NOMO-1 treated with dmso at 0.1 percent for 144 hours (cell line): ENCODE results near the gene RDH5.

ENCODE experiments used
- DNase-seq: peaks from one replicate; lab custom pipeline; 2025; ENCODE audit not compliant: unreplicated experiment; lab: John Stamatoyannopoulos, UW

RDH5 gene

DNA sequence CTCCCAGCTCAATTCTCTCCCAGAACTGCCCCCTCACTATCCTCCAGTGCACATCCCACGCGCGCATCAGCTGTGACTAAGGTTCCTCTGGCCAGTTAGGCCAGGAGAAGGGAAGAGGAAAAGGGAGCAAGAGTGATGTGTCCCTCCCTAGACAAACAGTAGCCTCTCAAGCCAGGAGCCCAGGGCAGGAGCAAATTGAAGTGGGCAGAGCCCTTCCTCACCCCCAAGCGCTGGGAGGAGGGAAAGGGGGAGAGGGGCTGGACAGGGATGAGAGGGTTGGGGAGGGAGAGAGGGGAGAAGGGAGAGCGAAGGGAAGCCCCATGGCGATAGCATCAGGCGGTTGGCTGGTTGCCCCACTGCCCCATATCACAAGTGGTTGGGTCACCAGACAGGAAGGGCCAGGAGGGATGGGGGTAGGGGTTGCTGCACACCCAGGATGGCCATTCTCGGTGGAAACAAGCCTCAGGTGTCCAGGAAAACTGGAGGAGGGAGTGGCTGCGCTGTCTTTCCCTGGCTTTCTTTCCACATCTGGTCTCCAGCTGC is 7.5 kb downstream of the RDH5 start:
- no peak for DNase-seq

DNA sequence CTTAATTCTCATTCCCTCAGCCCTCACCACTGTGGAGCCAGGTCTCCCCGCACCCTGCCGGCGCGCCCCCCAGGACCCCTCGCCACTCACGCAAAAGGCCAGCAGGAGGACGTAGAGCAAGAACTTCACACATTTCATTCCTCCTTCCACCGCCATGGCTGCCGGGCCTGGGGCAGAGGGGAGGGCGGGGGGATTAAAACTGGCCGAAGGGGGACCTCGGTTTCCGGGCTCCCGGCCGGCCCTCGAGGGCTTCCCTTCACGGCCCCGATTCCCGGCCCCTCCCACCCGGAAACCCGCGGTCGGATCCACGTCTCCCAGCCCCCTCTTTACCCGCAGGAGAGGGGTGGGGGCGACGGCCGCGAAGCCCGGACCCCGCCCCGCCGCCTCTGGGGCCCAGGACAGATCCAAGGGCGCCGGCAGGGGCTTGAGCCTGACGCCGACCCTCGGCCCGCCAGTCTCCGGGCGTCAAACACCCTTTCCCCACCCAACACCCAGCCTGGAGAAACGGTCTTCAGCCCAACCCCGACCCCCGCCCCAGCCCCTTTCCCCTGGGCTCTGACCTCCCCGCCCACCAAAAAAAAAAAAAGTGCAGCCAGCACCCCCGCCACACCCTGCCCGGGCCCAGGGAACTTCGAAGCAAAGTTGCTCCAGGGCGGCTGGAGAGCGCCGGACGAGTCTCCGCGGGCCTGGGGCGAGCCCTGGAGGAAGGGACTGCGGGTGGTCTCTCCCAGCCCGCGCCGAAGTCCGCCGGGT is 8.2 kb downstream of the RDH5 start:
- no peak for DNase-seq

DNA sequence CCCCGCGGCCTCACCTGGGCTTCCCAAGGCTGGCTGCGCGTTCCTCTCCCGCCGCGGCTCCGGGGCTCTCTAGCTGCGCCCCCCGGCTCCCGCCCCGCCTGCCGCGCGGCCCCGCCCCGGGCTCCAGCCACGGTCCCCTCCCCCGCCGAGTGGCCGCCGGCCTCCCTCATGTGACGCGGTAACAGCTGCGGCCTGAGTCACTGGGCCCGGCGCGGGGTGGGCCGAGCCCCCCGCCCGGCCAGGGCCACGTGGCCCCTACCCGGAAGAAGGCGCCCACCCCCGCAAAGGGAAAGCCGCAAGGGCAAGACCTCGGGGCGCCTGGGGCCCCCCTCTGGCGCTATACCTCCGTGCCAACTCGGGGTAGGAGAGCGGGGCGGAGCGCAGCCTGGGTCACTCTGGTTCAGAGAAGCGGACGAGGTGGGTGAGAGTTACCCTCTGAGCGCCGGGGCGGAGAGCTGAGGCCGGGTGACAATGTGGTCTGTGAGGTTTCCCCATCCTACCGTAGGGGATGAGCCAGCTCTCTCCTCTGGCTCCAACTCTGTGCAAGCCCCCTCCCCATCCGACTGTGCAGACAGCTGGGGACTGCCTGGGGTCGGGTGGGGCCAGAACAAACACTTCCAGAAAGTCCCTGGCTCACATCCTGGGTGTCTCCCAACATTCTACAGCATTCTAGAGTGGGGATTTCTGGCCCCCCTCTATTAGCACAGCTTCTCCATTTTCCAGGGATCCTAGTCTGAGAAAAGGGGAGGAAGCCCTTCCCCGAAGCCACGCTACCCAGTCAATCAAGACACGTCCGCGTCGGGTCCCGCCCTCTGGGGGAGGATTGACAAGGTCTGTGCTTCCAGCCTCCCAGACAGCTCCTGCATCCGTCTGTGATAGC is 9.0 kb downstream of the RDH5 start, which contains the start of gene CD63:
CD63 (minus strand) TSS at position 71 of the 880 bp plus-strand sequence. CDS start 668 bp downstream, outside the sequence.
- peak; percentile 67 for DNase-seq

DNA sequence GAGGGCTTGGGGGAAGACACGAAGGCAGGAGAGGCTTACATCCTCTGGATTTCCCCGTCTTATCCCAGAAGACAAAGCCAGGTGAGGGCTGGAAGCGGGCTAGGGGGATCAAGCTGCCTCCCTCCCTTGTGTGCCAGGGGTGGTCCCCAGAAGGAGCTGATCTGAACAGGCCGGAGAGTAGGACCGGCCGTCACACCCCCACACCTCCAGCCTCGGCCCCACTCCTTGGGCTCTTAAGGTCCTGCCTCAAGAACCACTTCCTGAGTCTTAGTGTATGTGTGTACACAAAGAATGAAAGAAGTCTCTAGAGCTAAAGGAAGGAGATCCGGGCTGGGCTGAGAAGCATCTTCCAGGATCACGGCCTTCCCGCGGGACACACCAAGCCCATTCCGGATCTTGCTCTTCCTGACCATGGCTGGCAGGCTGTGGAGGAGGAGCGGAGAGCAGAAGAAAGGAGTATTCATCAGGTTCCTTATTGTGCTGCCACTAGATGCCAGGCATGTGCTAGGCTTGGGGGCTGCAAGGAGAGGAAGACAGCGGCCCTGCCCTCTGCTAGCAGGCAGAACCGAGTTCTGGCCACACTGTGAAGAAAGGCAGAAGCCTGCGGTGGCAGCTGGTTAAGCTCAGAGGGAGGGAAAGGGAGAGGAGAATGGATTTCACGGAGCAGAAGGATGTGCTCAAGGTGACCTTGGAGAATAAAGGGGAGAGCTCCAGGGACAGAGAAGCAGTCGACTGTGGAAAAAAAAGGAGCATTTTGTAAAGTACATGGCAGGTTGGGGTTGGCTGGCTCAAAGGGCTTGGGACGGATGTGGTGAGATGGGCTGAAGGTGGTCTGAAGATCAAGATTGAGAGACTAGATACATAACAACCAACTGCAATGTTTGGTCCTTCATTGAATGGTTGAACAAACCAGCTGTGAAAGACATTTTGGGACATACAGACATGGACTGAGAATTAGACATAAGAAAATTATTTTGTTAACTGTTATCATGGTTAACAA is 9.9 kb downstream of the RDH5 start:
- DNase-seq, result peak; percentile 54

GRCh38 chr12:55732288-55732687 is 12.1 kb downstream of the RDH5 start:
- DNase-seq, result no peak

GRCh38 chr12:55733021-55733555 is 12.9 kb downstream of the RDH5 start:
- no peak for DNase-seq

DNA sequence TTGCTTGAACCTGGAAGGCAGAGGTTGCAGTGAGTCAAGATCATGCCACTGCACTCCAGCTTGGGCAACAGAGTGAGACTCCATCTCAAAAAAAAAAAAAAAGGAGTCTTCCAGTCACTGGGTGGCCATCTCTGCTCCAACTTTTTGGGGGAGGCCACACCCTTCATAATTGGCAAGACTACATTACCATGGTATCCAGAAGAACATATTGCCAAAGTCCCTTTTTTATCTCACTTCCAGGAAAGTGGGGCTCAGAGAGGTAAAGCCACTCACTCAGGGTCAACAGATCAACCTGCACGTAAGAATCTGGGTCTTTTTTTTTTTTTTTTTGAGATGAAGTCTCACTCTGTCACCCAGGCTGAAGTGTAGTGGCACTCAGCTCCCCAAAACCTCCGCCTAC is 13.7 kb downstream of the RDH5 start:
- no peak for DNase-seq

- no peak for DNase-seq
These were observed 14.4 kb downstream of the RDH5 start for GRCh38 chr12:55734595-55734994.

DNA sequence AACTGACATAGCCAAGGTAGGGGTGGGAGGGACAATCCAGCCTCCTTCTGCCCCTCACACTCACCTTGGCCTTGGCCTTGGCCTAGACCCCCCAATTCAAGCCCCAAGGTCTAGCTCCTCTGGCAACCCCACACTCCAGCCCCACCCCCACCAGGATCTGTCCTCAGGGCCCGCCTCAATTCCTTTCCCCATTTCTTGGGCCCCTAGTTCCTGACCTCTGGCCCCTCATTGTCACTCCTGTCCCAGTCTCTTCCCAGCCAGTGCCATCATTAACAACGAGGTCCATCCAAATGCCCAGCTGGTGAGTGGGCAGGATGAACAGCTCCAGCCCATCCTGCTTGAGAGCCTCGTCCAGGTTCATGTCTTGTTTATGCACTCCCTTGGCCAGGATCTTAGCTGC is 15.9 kb downstream of the RDH5 start:
- DNase-seq, result no peak

GRCh38 chr12:55736780-55737580 is 16.8 kb downstream of the RDH5 start:
- DNase-seq, result peak; percentile 37

- no peak for DNase-seq
These were observed 17.5 kb downstream of the RDH5 start for GRCh38 chr12:55737581-55738122.

DNA sequence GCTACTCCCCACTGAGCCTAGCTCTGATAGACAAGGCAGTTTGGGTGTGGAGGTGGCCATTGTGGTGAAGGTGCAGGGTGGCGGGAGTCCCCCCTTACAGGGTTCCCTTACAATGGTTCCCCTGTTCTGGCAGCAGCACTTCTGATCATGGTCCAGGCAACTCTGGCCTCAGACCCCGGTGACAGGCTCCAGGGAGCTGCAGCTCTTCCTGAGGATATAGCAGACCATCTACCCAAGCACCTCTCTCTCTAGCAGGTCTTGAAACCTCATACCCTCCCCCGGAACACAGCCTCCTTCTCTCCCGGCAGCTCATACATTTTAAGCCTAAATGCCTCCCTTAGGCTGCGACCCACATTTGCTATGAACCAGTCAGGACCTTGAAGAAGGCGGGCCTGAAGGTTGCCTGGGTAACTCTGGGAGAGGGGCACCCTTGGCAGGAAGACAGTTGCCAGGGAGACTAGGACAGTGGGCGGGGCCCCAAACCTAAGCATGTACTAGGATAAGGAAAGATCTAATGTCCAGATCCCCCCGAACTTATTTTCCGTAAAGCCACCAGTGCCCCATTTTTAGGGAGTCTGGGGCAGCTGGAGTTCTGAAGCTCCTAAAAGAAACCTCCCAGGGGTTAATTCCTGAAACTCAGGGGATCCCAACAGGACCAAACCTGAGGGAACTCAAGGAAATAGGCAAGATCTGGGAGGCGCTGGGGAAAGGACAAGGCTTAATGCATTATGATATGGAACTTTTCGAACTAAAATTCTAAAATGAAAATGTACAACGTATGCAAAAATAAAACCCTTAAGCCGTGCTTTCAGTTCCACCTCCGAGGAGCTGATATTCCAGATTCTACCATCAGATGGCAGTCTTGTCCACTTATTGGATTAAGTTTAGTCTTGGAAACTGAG is 18.2 kb downstream of the RDH5 start:
- peak; percentile 70 for DNase-seq

- no peak for DNase-seq
These were observed 18.8 kb downstream of the RDH5 start for GRCh38 chr12:55739025-55739378.

DNA sequence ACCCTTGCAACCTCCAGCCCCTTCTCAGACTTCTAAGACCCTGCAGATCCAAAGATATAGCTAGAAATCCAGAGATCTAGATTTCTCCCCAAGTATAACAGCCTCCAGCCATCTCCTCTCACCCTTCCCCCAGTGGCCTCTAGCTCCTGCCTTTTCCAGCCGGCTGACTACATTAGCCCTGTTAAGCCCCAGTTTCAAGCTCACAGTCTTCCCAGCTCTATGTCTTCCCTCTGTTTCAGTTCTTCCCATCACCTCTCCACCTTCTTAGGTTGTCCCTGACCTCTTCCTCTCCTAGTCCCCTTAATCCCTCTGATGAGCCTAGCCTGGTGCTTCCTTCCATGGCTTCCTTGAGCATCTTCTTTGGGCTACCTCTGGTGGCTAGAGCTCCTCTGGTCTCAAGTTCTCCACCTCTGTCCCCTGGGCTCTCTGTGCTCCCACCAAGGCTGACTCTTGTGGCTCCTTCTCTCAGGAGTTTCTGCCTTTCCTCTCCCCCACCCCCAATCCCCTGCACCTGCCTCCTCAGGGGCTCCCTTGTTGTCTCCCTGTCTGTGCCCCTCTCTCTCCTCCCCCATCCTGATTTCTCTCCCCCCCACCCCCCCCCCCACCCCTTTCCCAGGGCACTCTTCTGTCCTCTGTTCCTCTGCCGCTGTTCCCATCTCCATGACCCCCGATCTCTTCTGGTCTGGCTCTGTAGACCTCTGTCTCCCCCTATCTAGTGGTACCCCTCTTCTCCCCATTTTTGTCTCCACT is 21.9 kb downstream of the RDH5 start:
- DNase-seq, result no peak

DNA sequence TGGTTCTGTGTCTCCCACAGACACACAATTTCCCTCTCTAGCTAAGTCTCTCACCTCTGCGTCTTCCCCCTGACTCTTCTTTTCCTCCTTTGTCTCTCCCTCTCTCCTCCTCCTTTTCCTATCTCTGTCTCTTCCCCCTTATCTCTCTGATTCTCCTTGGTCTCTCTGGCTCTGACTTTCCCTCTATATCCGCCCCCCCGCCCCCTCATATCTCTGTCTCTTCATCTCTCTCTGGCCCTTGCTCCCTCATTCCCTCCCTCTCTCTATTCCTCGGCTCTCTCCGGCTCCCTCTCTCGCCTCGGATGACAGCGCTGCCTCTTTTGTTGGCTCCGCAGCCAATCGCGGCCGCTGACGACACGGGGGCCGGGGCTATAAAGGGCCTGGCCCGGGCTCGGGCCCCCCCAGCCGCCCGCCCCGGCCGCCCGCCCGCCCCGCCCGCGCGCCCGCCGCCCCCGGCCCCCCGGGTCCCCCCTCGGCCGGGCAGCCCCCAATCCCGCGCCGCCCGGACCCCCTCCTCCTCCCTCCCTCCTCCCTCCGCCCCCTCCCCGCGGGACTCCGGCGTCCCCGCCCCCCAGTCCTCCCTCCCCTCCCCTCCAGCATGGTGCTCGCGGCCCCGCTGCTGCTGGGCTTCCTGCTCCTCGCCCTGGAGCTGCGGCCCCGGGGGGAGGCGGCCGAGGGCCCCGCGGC is 22.7 kb downstream of the RDH5 start, which contains the start of gene GDF11:
GDF11 (plus strand) TSS at position 404 of the 687 bp plus-strand sequence; CDS start at position 599, 195 bp downstream.
- DNase-seq, result peak; percentile 56

DNA sequence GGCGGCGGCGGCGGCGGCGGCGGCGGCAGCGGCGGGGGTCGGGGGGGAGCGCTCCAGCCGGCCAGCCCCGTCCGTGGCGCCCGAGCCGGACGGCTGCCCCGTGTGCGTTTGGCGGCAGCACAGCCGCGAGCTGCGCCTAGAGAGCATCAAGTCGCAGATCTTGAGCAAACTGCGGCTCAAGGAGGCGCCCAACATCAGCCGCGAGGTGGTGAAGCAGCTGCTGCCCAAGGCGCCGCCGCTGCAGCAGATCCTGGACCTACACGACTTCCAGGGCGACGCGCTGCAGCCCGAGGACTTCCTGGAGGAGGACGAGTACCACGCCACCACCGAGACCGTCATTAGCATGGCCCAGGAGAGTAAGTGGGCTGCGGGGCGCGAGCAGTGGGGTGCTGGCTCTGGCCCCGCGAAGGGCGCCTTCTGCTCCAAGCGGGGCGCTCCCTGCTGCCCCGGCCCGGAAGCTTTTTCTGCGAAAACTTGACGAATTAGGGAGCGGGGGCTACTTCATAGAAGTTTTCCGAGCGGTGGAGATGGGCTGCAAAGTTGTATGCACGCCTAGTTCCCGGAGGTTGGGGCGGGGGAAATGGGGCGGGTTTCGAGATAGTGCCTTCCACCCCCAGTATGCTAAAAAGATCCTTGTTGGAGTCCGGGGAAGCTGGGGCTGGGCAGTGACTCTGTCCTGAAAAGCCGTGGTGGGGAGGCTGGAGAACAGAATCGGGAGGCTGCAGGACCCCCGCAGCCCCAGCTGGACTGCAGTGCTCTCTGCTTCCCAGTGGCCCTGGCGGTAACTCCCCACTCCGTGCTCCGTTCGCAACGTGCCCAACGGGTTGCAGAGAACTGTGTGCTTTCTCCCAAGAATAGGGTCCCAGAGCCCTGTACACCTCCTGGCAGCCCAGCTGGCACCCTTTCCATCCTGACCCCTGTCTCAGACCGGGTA is 23.5 kb downstream of the RDH5 start:
- peak; percentile 56 for DNase-seq
